WTC11 (cell line): Measurements from ENCODE around the gene MLPH. TPM values are rescaled to one million over a fixed set of nuclear protein-coding genes. Genes with fewer than 3 reads are reported as not detected.

ENCODE experiments used
- ATAC-seq: fragments of 200-7000 bp; cut with Tn5 transposase; 2 replicates; pipeline ENCODE4 v1.10.0; 2021; ENCODE audit warnings: mild to moderate bottlenecking, moderate library complexity
- CTCF ChIA-PET: fragments of 300-600 bp; sonication (Branson Sonifier 250); formaldehyde crosslinking; loops from one replicate; lab custom pipeline; 2021; ENCODE audit warnings: antibody characterized with exemption; lab: Charles Lee
- POLR2A ChIA-PET: fragments of 350-600 bp; sonication (Branson Sonifier 250); formaldehyde crosslinking; loops from one replicate; lab custom pipeline; 2021; ENCODE audit warnings: antibody characterized with exemption; lab: Charles Lee
- DNase-seq: peaks from one replicate; pipeline ENCODE4 v3.0.0; 2021; ENCODE audit warnings: low spot score
- H3K27ac Mint-ChIP-seq: 2 replicates; pipeline ENCODE4 v1.8.0; 2021; ENCODE audit warnings: mixed read lengths
- H3K27me3 Mint-ChIP-seq: 2 replicates; pipeline ENCODE4 v1.8.0; 2021; ENCODE audit warnings: low read depth, mild to moderate bottlenecking, moderate library complexity, mixed read lengths
- H3K36me3 Mint-ChIP-seq: 2 replicates; pipeline ENCODE4 v1.8.0; 2021; ENCODE audit warnings: mixed read lengths
- H3K4me1 Mint-ChIP-seq: 2 replicates; pipeline ENCODE4 v1.8.0; 2022; ENCODE audit warnings: mixed read lengths
- H3K4me3 Mint-ChIP-seq: 2 replicates; pipeline ENCODE4 v1.8.0; 2021; ENCODE audit warnings: mild to moderate bottlenecking, moderate library complexity, mixed read lengths
- H3K9me3 Mint-ChIP-seq: 2 replicates; pipeline ENCODE4 v1.8.0; 2021; ENCODE audit warnings: mixed read lengths
- AR ChIP-seq: fragments of 250-450 bp; sonication (Bioruptor Pico); IDR thresholded peaks from 2 replicates; pipeline ENCODE4 v1.9.0; 2021; ENCODE audit warnings: mild to moderate bottlenecking
- ARID4B ChIP-seq: sonication (generic); formaldehyde crosslinking; IDR thresholded peaks from 2 replicates; pipeline ENCODE4 v1.8.0; 2023; ENCODE audit warnings: missing genetic modification reagents, mild to moderate bottlenecking, borderline replicate concordance
- ATF1 ChIP-seq: sonication (generic); formaldehyde crosslinking; IDR thresholded peaks from 2 replicates; pipeline ENCODE4 v1.8.1; 2023; ENCODE audit warnings: mild to moderate bottlenecking, moderate library complexity, missing genetic modification reagents
- ATF3 ChIP-seq: sonication (generic); formaldehyde crosslinking; conservative IDR thresholded peaks from 2 replicates; pipeline ENCODE4 v1.8.1; 2022; ENCODE audit warnings: mild to moderate bottlenecking, missing genetic modification reagents
- E2F1 ChIP-seq: sonication (generic); formaldehyde crosslinking; IDR thresholded peaks from 2 replicates; pipeline ENCODE4 v1.8.0; 2022; ENCODE audit warnings: mild to moderate bottlenecking, missing genetic modification reagents
- FOXP1 ChIP-seq: sonication (generic); formaldehyde crosslinking; IDR thresholded peaks from 2 replicates; pipeline ENCODE4 v1.8.0; 2022; ENCODE audit warnings: missing genetic modification reagents, mild to moderate bottlenecking, moderate library complexity, borderline replicate concordance
- HMGA2 ChIP-seq: fragments of 250-450 bp; sonication (Bioruptor Pico); IDR thresholded peaks from 2 replicates; pipeline ENCODE4 v1.4.0; 2021; ENCODE audit warnings: mild to moderate bottlenecking, moderate library complexity
- NFATC4 ChIP-seq: fragments of 250-450 bp; sonication (Bioruptor Pico); IDR thresholded peaks from 2 replicates; pipeline ENCODE4 v1.9.0; 2021; ENCODE audit warnings: mild to moderate bottlenecking
- NR1H2 ChIP-seq: sonication (generic); formaldehyde crosslinking; IDR thresholded peaks from 2 replicates; pipeline ENCODE4 v1.9.0; 2021; ENCODE audit warnings: mild to moderate bottlenecking, moderate library complexity, missing genetic modification reagents
- OVOL2 ChIP-seq: fragments of 250-450 bp; sonication (Bioruptor Pico); IDR thresholded peaks from 2 replicates; pipeline ENCODE4 v1.9.0; 2021; ENCODE audit warnings: mild to moderate bottlenecking, borderline replicate concordance
- SMAD4 ChIP-seq: sonication (generic); formaldehyde crosslinking; IDR thresholded peaks from 2 replicates; pipeline ENCODE4 v1.8.0; 2022; ENCODE audit warnings: mild to moderate bottlenecking, missing genetic modification reagents
- TP53 ChIP-seq: sonication (generic); formaldehyde crosslinking; IDR thresholded peaks from 2 replicates; pipeline ENCODE4 v1.8.1; 2023; ENCODE audit warnings: mild to moderate bottlenecking, missing genetic modification reagents
- ZNF396 ChIP-seq: fragments of 250-450 bp; sonication (Bioruptor Pico); IDR thresholded peaks from 2 replicates; pipeline ENCODE4 v1.8.0; 2021; ENCODE audit warnings: mild to moderate bottlenecking, moderate library complexity, borderline replicate concordance
- ZNF532 ChIP-seq: fragments of 250-450 bp; sonication (Bioruptor Pico); IDR thresholded peaks from 2 replicates; pipeline ENCODE4 v1.9.0; 2021; ENCODE audit warnings: mild to moderate bottlenecking, borderline replicate concordance
- total RNA-seq: library from RNA; stranded (reverse); gene quantifications from 3 replicates; pipeline ENCODE4 v1.2.3, GENCODE V29; 2021

The MLPH gene
- total RNA-seq, 1 experiment from 2014 or later = 10.3 TPM

- no peak for TF ChIP-seq AR
- no peak for TF ChIP-seq E2F1 (CRISPR knock-in tag)
- no peak for TF ChIP-seq ZNF396 (CRISPR knock-in tag)
- TF ChIP-seq ATF3 (CRISPR knock-in tag) = no peak
These were observed 22.2 kb upstream of the MLPH start (continued) for GRCh38 chr2:237464757-237465391.

- ChIA-PET POLR2A (no interaction called here), CTCF (interaction anchor here (0.8 to 2.7 kb wide), 5 partner anchors 10 to 106 kb away, joined by 3 to 8 read pairs (median 6); no protein-coding TSS in a partner anchor)
- Mint-ChIP-seq H3K36me3 (no peaks in the 10 kb centered on the region), H3K27me3 (no peaks in the 10 kb centered on the region; the same call in none of the 2 replicates), H3K4me3 (no peak overlapping the region), H3K27ac (no peak overlapping the region), H3K9me3 (no peaks in the 10 kb centered on the region), H3K4me1 (no peaks in the 10 kb centered on the region)
- no peak for ATAC-seq
- no peak for TF ChIP-seq HMGA2 (CRISPR knock-in tag)
- no peak for TF ChIP-seq ZNF532 (CRISPR knock-in tag)
- no peak for TF ChIP-seq FOXP1 (CRISPR knock-in tag)
- TF ChIP-seq ARID4B (CRISPR knock-in tag) = no peak
- TF ChIP-seq OVOL2 (CRISPR knock-in tag) = no peak
- no peak for TF ChIP-seq SMAD4 (CRISPR knock-in tag)
- no peak for TF ChIP-seq ATF1
- no peak for TF ChIP-seq NR1H2 (CRISPR knock-in tag)
- no peak for TF ChIP-seq NFATC4 (CRISPR knock-in tag)
- no peak for TF ChIP-seq TP53 (CRISPR knock-in tag)
- no peak for DNase-seq
These were observed 21.4 kb upstream of the MLPH start for GRCh38 chr2:237465515-237466148.
